IPS-18a (cell line): ENCODE measurements around the gene GPR171.
"Not testable (repeated sequence)": the region's sequence is repeated elsewhere in the genome, so short reads cannot be mapped to it uniquely, and the experiment has no call there.

Experiments used
- H3K27ac ChIP-seq: one replicate; pipeline ENCODE4 v1.5.1; 2013; ENCODE audit warnings: low read length
- H3K27me3 ChIP-seq: one replicate; pipeline ENCODE4 v1.6.1; 2013; ENCODE audit warnings: mild to moderate bottlenecking, low read length; ENCODE audit not compliant: control insufficient read depth, insufficient read depth
- H3K36me3 ChIP-seq: one replicate; pipeline ENCODE4 v1.6.1; 2013; ENCODE audit warnings: low read depth, low read length; ENCODE audit not compliant: control insufficient read depth
- H3K4me1 ChIP-seq: one replicate; pipeline ENCODE4 v1.6.1; 2013; ENCODE audit warnings: low read depth, low read length; ENCODE audit not compliant: control insufficient read depth
- H3K4me3 ChIP-seq: one replicate; pipeline ENCODE4 v1.5.1; 2013; ENCODE audit warnings: low read length
- H3K9ac ChIP-seq: one replicate; pipeline ENCODE4 v1.6.1; 2013; ENCODE audit warnings: mild to moderate bottlenecking, low read length, moderate library complexity
- H3K9me3 ChIP-seq: one replicate; pipeline ENCODE4 v1.6.1; 2013; ENCODE audit warnings: low read depth, low read length; ENCODE audit not compliant: control insufficient read depth

GPR171 gene, protein sequence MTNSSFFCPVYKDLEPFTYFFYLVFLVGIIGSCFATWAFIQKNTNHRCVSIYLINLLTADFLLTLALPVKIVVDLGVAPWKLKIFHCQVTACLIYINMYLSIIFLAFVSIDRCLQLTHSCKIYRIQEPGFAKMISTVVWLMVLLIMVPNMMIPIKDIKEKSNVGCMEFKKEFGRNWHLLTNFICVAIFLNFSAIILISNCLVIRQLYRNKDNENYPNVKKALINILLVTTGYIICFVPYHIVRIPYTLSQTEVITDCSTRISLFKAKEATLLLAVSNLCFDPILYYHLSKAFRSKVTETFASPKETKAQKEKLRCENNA

DNA sequence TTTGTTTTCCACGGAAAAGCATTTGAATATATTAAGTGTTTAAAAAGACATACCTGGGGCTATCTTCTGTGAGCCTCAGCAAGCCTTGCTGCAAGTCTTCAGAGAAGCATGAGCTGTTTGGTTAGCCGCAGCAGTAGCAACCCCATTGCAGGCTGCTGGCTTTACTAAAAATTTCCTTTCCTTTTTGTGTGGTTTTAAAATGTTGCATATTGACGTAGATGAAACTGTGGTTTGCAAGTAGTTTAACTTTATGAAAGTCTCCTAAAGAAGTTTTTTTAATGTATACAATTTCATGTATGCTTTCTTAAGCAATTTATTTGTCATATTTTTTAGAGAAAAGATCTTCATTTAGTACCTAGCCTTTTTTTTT lies at the start of gene GPR171:
Gene GPR171 (minus strand): TSS at position 166 of the 370 bp plus-strand sequence. CDS start 3,830 bp downstream, outside the sequence.
- H3K9ac ChIP-seq, result no peak within 1 kb of the TSS
- no peak within 1 kb of the TSS for H3K4me3 ChIP-seq
- H3K27ac ChIP-seq, result no peak within 1 kb of the TSS
- no peaks in the 10 kb centered on the region for H3K36me3 ChIP-seq
- H3K4me1 ChIP-seq, result no peaks in the 10 kb centered on the region
- H3K27me3 ChIP-seq, result no peaks in the 10 kb centered on the region
- H3K9me3 ChIP-seq, result no peaks in the 10 kb centered on the region

DNA sequence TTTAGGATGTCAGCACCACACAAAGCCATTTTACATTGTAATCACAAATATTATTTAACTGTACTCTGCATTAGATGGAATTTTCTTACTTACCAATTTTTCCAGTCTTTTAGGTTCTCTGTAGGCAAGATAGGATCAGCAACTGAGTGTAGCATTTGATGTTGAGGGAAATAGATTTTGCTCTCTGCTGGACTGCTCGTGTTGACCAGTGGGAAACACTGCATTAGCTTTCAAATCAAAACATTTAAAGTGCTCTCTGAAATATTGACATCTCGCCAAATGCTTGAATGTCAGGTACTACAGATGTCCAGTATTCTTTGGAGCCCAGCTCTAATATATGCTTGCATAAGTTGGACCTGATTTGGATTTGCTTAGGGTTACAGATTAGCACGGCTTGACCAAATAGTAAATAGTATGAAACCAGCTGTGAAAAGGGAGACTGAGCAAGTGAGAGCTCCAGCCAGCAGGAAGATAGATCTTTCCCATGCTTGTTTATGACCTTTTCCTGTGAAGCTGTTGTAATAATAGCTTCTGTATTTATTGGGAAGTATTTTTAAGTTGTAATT lies 45.8 kb upstream of the GPR171 start:
- H3K9ac ChIP-seq, result no peak overlapping the region
- H3K27me3 ChIP-seq, result no peaks in the 10 kb centered on the region
- H3K9me3 ChIP-seq, result no peaks in the 10 kb centered on the region
- no peak overlapping the region for H3K4me3 ChIP-seq
- no peak overlapping the region for H3K27ac ChIP-seq
- H3K36me3 ChIP-seq, result no peaks in the 10 kb centered on the region
- H3K4me1 ChIP-seq, result no peaks in the 10 kb centered on the region

DNA sequence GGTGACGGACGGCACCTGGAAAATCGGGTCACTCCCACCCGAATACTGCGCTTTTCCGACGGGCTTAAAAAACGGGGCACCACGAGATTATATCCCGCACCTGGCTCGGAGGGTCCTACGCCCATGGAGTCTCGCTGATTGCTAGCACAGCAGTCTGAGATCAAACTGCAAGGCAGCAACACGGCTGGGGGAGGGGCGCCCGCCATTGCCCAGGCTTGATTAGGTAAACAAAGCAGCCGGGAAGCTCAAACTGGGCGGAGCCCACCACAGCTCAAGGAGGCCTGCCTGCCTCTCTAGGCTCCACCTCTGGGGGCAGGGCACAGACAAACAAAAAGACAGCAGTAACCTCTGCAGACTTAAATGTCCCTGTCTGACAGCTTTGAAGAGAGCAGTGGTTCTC lies 39.0 kb upstream of the GPR171 start:
- not testable (repeated sequence) for H3K9me3 ChIP-seq, H3K4me1 ChIP-seq, H3K9ac ChIP-seq, H3K4me3 ChIP-seq, H3K27me3 ChIP-seq, H3K36me3 ChIP-seq, H3K27ac ChIP-seq

DNA sequence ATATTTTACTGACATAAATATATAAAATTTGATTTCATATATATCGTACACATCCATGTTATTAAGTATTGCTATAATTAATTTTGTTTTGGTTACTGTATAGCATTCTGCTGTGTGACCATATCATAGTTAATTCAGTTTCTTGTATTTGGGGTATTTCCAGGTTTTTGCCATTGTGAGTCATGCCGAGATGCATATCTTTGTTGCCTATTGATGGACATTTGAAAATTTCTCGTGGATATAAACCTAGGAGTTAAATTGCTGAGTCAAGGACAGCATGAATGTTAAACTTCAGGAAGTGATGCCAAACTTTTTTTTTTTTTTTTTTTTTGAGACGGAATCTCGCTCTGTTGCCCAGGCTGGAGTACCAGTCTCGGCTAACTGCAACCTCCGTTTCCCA lies 33.7 kb upstream of the GPR171 start:
- H3K27ac ChIP-seq, result no peak overlapping the region

DNA sequence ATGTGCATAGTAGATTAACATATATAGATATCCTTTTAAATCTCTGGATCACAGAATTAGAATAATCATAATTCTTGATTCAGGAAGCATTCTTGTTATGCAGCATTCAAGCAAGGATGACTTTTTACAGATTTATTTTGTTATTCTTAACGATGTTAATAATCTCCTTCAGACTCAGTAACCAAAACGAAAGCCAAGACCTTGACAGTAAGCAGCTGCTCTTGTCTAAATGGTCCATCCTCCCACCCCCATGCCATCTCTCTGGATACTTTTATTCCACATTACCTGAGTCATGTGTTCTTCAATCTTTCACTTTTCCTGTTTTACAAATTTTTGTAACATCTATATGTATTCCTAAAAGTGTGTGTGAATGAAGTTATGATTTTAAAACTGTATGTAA lies 33.3 kb upstream of the GPR171 start:
- Histone ChIP-seq H3K9ac (no peak overlapping the region), H3K4me3 (no peak overlapping the region), H3K4me1 (peaks cover 6% of the 10 kb centered on the region), H3K27ac (no peak overlapping the region), H3K36me3 (no peaks in the 10 kb centered on the region), H3K27me3 (no peaks in the 10 kb centered on the region), H3K9me3 (no peaks in the 10 kb centered on the region)

More for the DNA sequence above, 33.7 kb upstream of the GPR171 start:
- Histone ChIP-seq H3K36me3 (no peaks in the 10 kb centered on the region), H3K4me3 (no peak overlapping the region), H3K9ac (no peak overlapping the region), H3K4me1 (peaks cover 6% of the 10 kb centered on the region), H3K27me3 (no peaks in the 10 kb centered on the region), H3K9me3 (no peaks in the 10 kb centered on the region)

DNA sequence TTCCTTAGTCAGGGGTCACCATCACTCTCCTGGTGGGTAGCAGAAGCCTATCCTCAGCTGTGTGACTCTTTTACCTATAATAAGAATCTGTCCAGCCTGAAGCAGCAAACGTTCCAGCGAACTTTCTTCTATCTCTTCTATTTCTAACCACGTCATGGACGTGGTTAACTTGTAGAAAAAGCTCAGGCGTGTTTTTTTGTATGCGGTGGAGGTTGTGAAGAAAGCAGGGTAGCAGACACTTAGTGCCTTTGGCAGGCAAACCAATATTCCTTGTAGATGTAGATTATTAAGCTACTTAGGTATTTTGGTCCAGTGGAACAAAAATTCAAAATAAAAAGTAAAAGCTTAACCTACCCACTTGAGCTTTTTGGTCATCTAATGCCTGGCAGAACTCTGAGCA lies 31.8 kb upstream of the GPR171 start:
- H3K9me3 ChIP-seq, result no peaks in the 10 kb centered on the region
- peaks cover 18% of the 10 kb centered on the region for H3K4me1 ChIP-seq
- no peaks in the 10 kb centered on the region for H3K36me3 ChIP-seq
- H3K27ac ChIP-seq, result no peak overlapping the region
- H3K4me3 ChIP-seq, result no peak overlapping the region
- no peaks in the 10 kb centered on the region for H3K27me3 ChIP-seq
- H3K9ac ChIP-seq, result no peak overlapping the region

DNA sequence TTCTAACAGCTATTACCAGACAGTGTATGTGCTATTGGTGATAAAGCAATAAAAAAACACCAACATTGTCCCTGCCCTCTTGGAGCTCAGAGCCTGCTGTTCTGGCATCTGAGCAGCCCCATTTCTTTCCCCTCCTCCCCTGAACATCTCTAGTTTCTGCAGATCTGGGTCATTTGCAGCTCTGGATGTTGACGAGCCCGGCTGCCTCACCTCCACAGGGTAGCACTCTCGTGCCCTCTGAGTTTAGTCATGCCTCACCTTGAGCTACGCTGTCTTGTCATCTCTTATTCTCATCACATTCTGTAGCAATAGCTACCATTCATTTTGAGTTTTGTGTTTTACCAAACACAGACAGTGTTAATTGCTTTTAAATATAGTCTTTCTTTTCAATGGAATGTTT lies 30.0 kb upstream of the GPR171 start:
- no peaks in the 10 kb centered on the region for H3K27me3 ChIP-seq
- no peaks in the 10 kb centered on the region for H3K36me3 ChIP-seq
- no peak overlapping the region for H3K4me3 ChIP-seq
- H3K9me3 ChIP-seq, result no peaks in the 10 kb centered on the region
- H3K9ac ChIP-seq, result no peak overlapping the region
- H3K4me1 ChIP-seq, result peaks cover 18% of the 10 kb centered on the region
- no peak overlapping the region for H3K27ac ChIP-seq

DNA sequence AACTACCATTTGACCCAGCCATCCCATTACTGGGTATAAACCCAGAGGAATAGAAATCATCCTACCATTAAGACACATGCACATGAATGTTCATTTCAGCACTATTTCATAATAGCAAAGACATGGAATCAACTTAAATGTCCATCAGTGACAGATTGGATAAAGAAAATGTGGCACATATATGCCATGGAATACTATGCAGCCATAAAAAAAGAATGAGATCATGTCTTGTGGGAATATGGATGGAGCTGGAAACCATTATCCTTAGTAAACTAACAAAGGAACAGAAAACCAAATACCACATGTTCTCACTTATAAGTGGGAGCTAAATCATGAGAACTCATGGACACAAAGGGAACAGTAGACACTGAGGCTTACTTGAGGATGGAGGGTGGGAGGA lies 29.4 kb upstream of the GPR171 start:
- H3K36me3 ChIP-seq, H3K27ac ChIP-seq, H3K9ac ChIP-seq, H3K4me3 ChIP-seq, H3K27me3 ChIP-seq, H3K9me3 ChIP-seq: not testable (repeated sequence)
- peaks cover 18% of the 10 kb centered on the region for H3K4me1 ChIP-seq

DNA sequence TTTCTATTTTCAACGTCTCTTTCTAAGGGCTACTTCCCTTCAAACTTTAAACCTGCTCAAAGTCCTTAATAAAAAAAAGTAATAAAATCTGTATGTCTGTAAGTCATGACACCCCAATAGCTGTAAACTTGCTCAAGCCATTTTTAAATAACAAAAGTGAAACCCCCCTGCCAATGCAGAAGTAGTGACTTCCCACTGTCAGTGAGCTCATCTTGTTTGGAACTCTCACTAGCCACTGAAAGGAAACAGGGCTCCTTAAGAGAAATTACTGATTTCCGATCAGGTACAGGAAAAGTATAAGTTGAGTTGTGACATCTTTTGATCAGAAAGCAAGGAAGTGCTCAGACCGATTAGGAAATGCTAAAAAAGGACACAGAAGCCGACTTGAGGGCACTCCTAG lies 27.6 kb upstream of the GPR171 start:
- no peak overlapping the region for H3K4me3 ChIP-seq
- H3K27ac ChIP-seq, result peak overlapping the region; percentile 12
- no peaks in the 10 kb centered on the region for H3K36me3 ChIP-seq
- no peak overlapping the region for H3K9ac ChIP-seq
- H3K9me3 ChIP-seq, result no peaks in the 10 kb centered on the region
- H3K27me3 ChIP-seq, result no peaks in the 10 kb centered on the region
- H3K4me1 ChIP-seq, result peaks cover 18% of the 10 kb centered on the region

DNA sequence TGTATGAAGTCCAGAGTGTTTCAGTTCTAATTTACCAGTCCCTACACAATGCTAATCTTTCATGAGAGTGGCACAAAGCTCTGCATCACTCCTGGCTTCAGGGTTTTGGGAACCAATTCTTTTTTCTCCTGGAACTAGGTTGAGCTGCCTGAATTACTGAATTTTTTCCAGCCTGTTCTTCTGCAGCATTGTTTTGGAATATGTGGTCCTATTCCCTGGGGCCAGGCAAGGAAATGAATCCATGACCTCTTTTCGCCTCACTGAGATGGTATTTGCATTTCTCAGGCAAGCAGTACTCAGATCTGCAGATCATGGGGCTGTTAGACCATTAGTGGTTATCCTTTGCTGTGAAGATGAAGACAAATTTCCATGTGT lies 25.6 kb upstream of the GPR171 start:
- H3K9ac ChIP-seq, result no peak overlapping the region
- no peaks in the 10 kb centered on the region for H3K36me3 ChIP-seq
- peaks cover 12% of the 10 kb centered on the region for H3K4me1 ChIP-seq
- no peaks in the 10 kb centered on the region for H3K27me3 ChIP-seq
- no peak overlapping the region for H3K27ac ChIP-seq
- H3K4me3 ChIP-seq, result no peak overlapping the region
- no peaks in the 10 kb centered on the region for H3K9me3 ChIP-seq

DNA sequence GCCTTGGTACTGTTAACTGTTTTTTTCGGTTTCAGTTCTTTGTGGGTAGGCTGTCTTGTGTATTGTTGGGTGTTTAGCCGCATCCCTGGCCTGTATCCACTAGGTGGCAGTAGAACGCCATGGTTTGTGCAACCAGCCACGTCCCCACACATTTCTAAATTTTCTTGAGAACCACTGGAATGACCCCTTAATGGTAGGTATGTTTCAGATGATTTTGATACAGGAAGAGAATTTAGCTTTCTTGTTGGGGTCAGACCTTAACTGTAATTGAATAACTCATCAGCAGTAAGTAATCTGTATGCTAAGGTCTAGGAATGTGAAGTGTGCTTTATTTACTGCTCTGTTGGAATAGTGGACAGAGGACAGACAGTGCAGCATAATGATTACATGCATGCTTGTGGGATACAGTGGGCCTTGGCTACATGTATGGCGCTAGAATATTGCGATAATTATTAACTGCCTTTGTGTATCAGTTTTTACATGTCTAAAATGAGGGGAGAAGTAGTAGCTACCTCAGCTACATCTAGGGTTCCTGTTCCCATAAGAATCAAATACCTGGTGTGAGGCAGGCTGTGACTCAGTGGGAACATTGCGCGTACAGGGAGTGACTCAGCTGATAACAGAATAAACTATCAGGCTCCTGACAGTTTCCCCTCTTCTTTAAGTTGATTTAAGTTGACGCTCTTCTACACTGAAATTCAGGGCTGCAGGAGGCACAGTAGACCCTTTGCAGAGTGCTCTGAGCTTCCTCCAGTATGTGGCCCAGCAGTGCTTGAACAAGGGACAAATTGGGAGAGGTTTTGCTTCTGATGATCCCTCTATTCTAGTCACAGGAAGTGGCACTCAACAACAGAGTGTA lies 25.0 kb upstream of the GPR171 start:
- no peak overlapping the region for H3K4me3 ChIP-seq
- H3K27me3 ChIP-seq, result no peaks in the 10 kb centered on the region
- H3K36me3 ChIP-seq, result no peaks in the 10 kb centered on the region
- no peak overlapping the region for H3K27ac ChIP-seq
- no peak overlapping the region for H3K9ac ChIP-seq
- peaks cover 12% of the 10 kb centered on the region for H3K4me1 ChIP-seq
- H3K9me3 ChIP-seq, result no peaks in the 10 kb centered on the region
